ENCODE measurements around the gene KRTAP10-4.

GRCh38 chr21:44525391-44526095 is 48.0 kb upstream of the KRTAP10-4 start:
- TF ChIP-seq GATA3 (IDR thresholded peaks at IDR 0.05; ENCODE audit: low read depth, low read length) (no peak), GATA2 (IDR thresholded peaks at IDR 0.05; ENCODE audit: low read depth, low read length) (no peak)

All from SH-SY5Y (cell line).